GM19455 (cell line): ENCODE results near the gene ADH1B.
"Not testable (repeated sequence)": the region's sequence is repeated elsewhere in the genome, so short reads cannot be mapped to it uniquely, and the experiment has no call there.

Source experiments
- ATAC-seq: cut with Tn5 transposase; IDR thresholded peaks from one replicate; pipeline ENCODE4 v1.9.1; 2021; ENCODE audit not compliant: unreplicated experiment

The ADH1B gene

DNA sequence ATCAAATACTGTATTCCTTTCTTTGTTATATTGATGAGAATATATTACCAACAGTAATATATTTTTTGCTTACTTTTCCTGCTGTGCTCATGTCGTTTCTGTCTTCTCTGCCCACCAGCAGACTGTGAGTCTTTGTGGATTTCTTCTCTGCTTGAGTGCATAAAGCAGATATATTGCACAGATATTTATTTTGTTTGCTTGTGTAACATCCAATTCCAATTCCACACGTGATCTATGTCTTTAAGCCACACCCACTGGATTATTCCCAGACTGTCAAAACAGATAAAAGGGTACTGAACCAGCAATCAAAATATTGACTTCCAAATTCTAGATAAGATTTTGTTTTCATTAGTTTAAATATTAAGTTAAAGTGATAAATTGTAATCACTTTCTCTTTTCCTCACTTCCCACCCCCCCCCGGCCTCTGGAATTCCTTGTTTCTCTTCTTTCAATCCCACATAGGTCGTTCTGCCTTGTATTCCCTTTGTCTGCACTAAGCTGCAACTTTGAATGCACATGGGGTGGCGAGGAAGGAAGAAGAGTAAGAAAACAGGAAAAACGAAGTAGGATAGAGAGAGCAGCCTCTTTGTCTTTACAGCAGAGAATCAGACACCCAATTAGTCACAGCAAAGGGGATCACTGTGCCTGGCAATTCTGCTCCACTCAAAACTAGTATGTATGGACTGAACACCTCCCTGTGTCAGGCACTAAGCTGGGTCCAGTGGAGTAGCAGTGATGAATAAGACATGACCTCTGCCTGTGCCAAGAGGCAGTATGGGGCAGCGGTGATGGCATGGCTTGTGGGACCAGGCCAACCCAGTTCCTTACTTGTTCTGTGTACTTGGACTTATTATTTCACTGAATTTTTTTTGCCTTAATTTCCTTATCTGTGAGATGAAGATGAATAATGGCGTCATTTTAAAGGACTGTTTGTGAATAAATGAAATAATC is at the start of gene ADH1B:
Gene ADH1B (minus strand): TSS at position 161 of the 951 bp plus-strand sequence. CDS start 70 bp downstream, at position 91.
- no peak for ATAC-seq

DNA sequence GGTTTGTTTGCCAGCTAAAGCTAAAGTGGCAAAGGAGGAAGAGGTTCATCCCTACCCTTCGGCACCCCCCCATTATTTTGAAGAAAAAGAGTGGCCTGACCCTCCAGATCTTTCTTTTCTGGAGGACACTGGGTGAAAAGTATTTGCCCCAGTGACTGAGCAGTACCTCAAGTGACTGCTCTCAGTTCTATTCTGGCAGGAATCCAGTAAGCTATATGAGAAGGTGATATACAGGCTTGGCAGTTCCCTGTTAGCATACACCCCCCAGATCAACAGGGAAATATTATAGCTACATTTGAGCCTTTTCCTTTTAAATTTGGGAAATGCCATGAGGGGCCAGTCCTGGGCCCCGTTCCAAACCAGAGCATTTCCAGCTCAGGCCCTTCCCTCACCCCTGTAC is 46.6 kb upstream of the ADH1B start:
- ATAC-seq: not testable (repeated sequence)

DNA sequence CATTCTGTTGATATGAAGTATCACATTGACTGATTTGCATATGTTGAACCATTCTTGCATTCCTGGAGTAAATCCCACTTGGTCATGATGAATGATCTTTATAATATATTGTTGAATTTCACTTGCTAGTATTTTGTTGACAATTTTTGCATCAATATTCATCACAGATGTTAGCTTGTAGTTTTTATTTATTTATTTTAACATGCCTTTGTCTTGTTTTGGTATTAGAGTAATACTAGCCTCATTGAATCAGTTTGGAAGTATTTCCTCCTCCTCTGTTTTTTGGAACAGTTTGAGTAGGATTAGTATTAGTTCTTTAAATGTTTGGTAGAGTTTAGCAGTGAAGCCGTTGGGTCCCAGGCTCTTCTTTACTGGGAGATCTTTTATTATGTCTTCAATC is 45.3 kb upstream of the ADH1B start:
- no peak for ATAC-seq

DNA sequence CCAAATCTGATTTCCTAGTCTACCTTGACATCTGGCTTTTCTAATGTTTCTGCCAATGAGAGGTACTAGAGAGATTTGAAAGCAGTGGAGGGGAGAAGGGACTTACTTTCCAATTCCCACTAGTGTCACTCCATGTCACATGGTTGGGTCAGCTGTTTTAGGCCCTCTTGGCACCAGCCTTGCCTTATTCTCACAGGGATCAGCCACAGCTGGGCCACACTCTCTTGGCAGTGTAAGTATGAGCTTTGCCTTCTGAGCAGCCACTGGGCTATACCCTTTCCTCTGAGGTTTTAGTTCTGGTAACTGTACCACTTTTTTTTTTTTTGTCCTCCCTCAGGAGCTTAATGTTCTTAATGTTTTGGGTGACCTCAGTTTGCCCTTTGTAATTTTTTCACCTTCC is 41.6 kb upstream of the ADH1B start:
- no peak for ATAC-seq

DNA sequence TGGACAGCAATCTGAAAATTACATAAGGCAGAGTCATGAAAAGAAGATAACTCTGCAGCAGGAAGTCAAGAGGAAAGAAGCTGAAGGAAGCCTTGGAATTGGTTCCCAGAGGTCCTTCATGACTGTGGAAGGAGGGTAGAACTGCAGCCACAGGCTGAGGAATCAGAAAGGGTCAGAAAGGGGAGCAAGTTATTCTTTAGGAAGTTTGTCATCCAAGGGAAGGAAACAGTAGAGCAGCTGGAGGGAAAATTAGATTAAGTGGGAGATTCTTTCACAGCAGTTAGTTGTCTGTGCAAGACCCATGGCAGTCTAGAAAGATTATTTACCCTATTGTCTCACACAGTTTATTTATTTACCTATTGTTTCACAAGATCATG is 40.7 kb upstream of the ADH1B start:
- no peak for ATAC-seq

DNA sequence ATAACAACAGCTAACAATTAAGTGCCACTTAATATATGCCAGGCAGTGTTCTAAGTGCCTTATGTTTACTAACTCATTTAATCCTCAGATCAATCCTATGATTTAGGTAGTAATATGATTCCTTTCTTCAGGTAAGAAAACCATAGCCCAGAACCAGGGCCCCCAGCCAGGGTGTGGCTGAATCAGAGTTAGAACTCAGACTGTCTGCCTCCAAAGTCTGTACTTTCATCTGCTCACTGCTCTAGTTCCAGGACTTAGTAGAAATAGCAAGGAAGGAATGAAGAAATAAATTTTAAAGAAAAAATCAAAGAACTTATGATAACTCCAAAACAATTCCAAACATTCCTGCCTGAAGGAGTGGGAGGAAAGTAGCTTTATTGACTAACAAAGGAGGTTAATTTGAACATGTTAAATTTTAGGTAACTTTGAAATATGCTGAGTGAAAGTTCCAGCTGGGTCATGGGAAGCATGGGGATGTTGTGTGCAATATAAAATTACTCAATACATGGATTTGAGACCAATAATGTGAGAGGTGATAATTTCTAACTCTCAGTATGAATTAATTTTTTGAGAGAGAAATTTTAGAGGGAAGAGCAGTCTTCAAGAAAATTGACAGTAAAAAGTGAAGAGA is 40.2 kb upstream of the ADH1B start:
- ATAC-seq: no peak

DNA sequence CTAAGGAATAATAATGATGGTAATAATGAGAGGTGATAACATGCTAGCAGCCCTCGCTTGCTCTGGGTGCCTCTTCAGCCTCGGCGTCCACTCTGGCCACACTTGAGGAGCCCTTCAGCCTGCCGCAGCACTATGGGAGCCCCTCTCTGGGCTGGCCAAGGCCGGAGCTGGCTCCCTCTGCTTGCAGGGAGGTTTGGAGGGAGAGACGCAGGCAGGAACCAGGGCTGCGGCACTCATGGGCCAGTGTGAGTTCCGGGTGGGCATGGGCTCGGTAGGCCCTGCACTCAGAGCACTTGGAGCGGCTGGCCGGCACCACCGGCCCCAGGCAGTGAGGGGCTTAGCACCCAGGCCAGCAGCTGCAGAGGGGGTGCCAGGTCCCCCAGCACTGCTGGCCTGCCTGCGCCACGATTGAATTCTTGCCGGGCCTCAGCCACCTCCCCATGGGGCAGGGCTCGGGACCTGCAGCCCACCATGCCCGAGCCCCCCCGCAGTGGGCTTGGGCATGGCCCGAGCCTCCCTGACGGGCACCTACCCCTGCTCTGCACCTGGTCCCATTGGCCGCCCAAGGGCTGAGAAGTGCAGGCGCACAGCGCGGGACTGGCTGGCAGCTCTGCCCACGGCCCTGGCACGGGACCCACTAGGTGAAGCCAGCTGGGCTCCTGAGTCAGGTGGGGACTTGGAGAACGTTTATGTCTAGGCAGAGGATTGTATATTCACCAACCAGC is 38.4 kb upstream of the ADH1B start:
- ATAC-seq: no peak

DNA sequence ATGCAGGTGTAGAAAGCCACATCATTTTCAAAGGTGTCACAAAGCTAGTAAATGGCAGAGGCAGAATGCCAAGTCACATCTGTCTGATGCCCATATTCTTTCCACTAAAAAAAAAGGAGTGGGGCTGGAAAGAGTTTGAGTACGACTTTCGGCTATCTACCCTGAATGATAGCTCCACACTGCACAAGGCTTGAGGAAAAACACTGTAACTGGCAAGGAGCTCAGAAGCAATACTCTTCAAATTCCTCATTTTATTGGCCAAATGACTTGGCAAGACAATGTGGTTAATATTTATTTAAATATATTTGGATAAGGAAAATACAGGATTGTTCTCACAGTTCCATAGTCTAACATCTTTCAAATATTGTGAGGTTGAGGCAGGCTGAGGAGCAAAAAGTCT is 36.7 kb upstream of the ADH1B start:
- ATAC-seq: no peak

DNA sequence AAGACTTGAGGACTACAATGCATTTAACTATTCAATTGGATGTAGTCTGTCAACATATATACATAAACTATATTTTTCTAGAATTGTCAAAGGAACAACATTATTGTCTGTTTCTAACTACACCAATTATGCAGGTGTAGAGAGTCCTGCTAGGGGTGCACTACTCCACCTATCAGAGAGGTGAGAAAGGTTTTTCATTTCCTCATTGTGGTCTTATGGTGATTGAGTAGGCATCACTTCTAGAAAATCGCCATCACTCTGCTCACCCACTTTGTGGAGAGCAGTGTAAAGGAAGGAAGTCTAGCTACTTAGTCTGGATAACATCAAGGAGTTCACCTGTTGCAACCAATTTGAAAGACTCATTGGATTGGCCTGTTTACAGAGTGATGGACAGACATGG is 35.8 kb upstream of the ADH1B start:
- ATAC-seq: peak; percentile 61

DNA sequence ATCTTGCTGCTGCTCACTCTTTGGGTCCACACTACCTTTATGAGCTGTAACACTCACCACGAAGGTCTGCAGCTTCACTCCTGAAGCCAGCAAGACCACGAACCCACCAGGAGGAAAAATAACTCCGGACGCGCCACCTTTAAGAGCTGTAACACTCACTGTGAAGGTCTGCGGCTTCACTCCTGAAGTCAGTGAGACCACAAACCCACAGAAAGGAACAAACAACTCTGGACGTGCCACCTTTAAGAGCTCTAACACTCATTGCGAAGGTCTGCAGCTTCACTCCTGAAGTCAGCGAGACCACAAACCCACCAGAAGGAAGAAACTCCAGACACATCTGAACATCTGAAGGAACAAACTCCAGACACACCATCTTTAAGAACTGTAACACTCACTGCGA is 34.9 kb upstream of the ADH1B start:
- ATAC-seq: not testable (repeated sequence)

DNA sequence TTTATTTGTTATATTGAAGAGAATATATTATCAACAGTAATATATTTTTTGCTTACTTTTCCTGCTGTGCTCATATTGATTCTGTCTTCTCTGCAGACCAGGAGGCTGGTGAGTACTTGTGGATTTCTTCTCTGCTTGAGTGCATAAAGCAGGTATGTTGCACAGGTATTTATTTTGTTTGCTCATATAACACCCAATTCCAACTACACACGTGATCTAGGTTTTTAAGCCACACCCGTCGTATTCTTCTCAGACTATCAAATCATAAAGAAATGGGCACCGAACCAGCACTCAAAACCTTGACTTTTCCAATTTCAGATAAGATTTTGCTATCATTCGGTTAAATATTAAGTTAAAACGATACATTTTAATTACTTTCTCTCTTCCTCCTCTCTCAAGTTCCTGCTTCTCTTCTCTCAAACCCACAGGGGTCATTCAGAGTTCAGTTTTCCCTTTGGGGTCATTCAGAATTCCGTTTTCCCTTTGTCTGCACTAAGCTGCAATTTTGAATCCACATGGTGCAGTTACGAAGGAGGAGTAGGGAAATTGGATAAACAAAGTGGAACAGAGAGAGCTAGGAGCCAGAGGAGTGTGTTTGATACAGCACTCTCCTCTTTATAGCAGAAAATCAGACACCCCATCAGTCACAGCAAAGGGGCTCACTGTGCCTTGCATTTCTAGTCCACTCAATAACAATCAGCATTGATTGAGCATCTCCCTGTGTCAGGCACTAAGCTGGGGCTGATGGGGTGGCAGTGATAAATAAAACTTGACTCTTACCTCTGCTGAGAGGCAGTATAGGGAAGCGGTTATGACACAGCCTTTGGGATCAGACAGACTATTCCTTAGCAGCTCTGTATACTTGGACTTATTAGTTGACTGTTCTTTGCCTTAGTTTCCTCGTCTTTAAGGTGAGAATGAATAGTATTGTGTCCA is 31.7 kb upstream of the ADH1B start, which contains the start of gene ADH1C:
Gene ADH1C (minus strand): TSS at position 145 of the 936 bp plus-strand sequence. CDS start 71 bp downstream, at position 74.
- ATAC-seq: no peak

DNA sequence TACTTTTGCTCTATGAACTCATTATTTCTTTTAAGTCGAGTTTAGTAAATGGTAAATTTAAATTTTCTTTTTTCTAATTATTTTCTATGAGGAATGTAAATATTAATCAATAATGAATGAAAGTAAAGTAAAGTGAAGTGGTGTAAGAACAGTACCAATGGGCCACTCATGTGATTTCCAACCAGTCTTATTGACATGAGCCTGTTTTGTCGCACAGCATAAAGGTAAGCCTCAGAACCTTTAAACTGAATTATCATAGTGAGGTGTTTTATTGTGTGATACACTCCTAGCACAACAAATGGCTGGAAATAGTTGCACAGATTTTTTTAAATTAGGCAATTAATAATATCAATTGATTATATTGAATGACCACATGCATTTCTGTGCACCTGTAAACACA is 30.3 kb upstream of the ADH1B start:
- ATAC-seq: no peak

DNA sequence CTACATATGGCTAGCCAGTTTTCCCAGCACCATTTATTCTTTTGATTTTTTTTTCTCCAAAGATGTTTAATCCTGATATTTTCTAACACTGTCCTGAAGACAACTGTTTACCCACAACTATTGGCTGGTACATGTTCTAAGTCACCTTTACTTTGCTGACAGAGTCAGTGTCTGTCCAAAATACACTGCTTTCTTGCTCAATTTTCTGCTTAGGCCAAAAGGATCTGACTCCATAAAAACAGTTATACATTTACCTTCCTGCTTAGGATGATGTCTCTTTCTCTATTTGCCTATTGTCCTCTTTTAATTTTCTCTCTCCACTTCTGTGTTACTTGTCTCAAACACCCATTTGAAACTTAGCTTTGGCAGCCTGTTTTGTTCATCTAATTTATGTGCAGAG is 28.1 kb upstream of the ADH1B start:
- ATAC-seq: no peak

DNA sequence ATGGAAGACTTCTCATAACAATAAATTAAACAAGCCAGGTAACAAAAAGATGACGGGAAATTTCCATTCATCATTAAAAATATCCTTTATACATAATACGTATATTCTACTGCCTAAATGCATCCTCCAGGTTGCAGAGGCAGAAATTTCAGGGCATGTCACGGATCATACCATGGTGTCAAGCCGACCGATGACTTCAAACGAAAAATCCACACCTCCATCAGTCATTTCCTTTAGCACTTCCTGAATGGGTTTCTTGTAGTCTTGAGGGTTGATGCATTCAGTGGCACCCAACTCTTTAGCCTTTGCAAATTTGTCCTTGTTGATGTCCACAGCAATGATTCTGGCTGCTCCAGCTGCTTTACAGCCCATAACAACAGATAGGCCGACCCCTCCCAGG is 21.4 kb upstream of the ADH1B start:
- ATAC-seq: not testable (repeated sequence)

DNA sequence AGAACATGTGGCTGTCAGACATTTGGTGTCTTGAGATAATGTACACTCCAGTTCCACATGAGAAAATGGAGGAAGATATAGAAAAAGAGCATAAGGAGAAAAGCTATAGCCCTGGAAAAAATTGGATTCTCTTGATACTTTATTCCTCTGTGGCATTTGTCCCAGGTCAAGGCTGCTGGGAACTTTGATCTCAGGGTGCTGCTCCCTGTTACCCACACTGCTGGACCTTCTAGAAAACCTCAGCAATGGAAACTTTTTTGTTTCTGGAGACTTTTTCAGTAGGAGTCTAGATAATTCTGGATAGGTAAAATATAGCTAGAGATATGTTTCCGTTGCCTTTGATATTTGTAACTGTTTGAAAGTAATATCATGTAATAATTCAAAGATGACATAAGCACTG is 20.2 kb upstream of the ADH1B start:
- no peak for ATAC-seq

DNA sequence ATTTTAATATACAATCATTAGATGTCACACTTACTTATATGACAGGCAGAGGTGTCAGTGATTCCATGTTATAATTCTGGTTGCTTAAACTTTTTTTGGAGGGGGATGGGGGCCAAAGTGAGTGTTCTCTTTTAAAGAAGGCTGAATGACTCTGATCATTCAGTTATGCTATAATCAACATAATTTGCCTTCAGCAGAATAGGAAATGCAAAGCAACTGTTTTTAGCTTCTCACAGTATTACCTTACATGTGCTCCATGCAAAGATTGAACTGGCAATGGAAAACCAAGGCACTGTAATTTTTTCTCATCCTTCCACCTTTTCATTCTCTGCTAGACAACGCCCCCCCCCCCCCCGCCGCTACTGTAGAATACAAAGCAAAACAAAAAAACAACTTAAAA is 18.0 kb upstream of the ADH1B start:
- ATAC-seq: no peak

DNA sequence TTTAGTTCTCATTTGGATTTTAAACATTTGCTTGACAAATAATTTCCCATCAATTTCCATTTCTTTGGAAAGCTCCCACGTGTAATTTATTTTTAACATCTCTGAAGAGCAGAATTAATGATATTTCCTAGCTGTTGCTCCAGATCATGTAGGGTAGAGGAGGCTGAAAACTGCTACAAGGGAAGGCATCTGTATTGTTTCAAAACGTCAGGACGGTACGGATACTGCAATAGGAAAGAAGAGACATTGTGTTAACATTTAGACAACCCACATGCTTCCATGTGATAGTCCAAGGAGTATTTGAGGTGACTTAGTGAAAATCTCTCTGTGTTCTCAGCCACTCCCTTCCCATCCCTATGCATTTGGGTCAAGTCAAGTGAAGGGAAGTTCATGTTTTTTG is 15.4 kb upstream of the ADH1B start:
- no peak for ATAC-seq

DNA sequence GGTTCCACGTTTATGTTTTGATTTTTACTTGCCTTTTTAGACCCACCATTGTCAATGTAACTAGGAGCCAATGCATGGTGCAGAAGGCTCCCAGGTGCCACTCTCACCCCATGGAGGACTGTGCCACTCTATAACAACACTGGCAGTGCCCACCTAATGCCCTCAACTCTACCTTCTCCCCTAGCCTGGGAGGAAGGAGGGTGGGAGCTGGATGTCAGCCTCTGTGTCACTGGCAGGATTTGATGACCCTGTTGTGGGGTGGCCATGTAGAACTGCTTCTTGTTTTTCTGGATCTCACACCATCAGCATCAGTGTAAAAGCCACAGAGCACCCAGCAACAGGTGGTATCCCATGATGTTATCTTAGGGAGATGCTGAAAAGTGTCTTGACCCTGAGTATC is 13.7 kb upstream of the ADH1B start:
- no peak for ATAC-seq

DNA sequence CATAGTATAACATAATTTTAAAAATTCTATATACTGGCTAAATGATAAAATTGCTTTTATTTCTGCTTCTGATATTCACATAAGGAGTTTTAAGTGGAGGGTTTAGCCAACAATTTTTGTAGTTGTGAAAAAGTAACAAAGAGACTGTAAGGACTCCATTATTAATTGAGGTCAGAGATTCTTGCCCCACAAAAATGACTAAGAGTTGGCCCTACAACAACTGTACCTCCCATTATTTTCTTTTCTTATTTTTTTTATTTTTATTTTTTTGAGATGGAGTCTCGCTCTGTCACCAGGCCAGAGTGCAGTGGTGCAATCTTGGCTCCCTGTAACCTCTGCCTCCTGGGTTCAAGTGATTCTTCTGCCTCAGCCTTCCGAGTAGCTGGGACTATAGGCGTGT is 9.4 kb upstream of the ADH1B start:
- ATAC-seq: no peak

DNA sequence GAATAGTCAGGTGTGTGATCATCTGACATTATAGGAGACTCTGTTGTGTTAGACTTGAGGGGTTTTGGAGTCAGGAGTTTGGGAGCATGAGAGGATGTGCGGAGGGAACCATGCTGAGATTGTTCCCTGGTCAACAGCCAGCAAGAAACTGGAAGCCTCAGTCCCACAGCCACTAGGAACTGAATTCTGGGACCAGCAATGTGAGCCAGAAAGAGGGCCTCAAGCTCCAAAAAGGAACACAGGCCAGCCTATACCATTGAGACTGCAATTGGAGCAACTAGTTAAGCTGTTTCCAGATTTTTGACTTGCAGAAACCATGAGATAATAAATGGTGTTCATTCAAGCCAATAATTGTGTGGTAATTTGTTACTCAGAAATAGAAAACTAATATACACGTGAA is 8.7 kb upstream of the ADH1B start:
- ATAC-seq: no peak

DNA sequence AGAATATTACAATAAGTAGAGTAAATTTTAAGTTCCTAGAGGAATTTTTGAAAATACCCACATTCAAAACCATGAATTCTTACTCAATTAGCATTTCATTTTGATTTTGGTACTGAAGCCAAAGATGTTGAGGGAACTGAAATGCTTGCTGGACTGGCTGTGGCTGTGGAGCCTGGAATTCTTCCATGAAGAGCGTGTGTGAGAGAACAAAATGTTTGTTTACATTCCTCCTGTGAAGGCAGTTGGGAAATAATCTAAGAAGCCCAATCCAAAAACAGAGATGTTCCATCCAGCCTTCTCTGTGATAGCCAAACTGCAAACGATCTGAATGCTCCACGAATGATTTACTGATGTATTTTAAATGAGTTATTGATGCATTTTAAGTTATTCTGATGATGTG is 3.8 kb upstream of the ADH1B start:
- no peak for ATAC-seq
